ENCODE measurements around the gene CAPN5.

CAPN5 gene

DNA sequence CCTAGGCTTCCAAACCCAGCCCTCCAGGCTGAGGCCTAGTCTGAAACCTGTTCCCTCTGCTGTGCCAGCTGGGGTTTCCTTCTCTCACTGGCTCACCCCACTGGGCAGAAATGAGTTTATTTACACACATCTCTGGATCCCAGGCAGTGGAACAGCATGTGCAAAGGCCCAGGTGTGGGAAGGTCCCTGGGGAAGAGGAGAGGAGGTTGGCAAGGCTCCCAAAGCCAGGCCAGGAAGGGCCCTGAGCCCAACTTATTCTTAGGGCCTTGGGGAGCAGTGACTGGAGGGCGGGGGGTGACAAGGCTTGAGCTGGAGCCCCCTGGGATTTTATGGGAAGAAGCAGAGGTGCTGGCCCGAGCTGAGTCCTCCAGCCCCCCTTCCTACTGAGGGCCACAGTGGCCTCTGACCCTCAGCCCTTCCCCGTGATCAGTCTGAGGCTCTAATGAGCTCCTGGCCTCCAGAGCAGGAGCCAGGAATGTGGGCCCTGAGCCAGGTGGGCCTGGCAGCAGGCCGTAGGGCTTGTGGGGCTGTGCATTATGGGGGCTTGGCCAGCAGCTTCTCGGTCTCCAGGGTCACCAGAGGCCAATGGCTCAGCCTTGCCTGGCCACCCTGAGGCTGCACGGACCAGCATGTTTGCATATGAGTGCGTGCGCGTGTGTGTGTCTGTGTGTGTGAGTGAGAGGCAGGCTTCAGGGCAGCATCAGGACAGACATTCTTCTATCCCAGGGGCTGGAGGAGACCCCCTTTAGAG, 64.2 kb downstream of the CAPN5 start:
- Histone ChIP-seq H3K4me2 (peak overlapping the region; percentile 10 to 59 (median 44); a peak in 18 of 22 replicates), H3K9me3 (replicated peaks in 1 of 11) (peaks cover 0 to 11% (median 0%) of the 10 kb centered on the region in 11 experiments; a peak in 8 of 22 replicates), H3K9ac (peak overlapping the region in 4 of 11 experiments; percentile 11 to 33 (median 23); a peak in 2 of 22 replicates), H3K4me3 (no peak overlapping the region), H3K36me3 (no peaks in the 10 kb centered on the region), H4K20me1 (peaks cover 0 to 6% (median 0%) of the 10 kb centered on the region in 11 experiments; a peak in 2 of 22 replicates), H3K27ac (peak overlapping the region in 3 of 11 experiments; percentile 5 to 36 (median 11); a peak in 4 of 22 replicates), H3K4me1 (peaks cover 30 to 75% (median 64%) of the 10 kb centered on the region in 10 experiments), H3K27me3 (no peaks in the 10 kb centered on the region)
- TF ChIP-seq Cebpa-rat (IDR thresholded peaks at IDR 0.05) = no peak

DNA sequence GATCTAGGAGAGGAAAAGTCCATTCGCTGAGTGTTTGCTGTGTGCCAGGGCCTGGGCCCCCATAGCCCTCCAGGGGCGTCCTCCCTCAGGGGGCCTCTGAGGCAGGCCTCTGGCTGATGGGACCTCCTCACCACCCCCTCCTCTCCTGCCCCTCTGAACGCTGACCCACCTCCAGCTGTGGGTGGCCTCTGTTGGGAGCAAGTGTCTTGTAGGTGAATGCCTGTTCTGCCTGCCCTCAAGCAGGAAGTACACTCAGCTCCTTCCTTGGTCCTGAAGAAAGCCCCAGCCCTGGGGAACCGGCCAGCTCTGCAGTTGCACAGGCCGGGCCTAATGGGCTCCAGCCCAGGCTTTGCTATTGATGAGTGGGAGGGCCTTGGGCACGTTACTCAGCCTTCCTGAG, 64.8 kb downstream of the CAPN5 start:
- Histone ChIP-seq H4K20me1 (peaks cover 0 to 6% (median 0%) of the 10 kb centered on the region in 11 experiments; a peak in 2 of 22 replicates), H3K9me3 (replicated peaks in 1 of 11) (peaks cover 0 to 11% (median 0%) of the 10 kb centered on the region in 11 experiments; a peak in 8 of 22 replicates), H3K9ac (0 out of 22 replicates have a peak overlapping the region, but pooled peaks of 1 of the 11 experiments have one; percentile 15), H3K36me3 (no peaks in the 10 kb centered on the region), H3K27ac (peak overlapping the region in 2 of 11 experiments; percentile 5 to 36; a peak in 1 of 22 replicates), H3K27me3 (no peaks in the 10 kb centered on the region), H3K4me1 (peaks cover 37 to 75% (median 66%) of the 10 kb centered on the region in 10 experiments), H3K4me3 (no peak overlapping the region), H3K4me2 (peak overlapping the region; percentile 10 to 59 (median 44); a peak in 19 of 22 replicates)
- TF ChIP-seq Cebpa-rat (IDR thresholded peaks at IDR 0.05) = no peak

DNA sequence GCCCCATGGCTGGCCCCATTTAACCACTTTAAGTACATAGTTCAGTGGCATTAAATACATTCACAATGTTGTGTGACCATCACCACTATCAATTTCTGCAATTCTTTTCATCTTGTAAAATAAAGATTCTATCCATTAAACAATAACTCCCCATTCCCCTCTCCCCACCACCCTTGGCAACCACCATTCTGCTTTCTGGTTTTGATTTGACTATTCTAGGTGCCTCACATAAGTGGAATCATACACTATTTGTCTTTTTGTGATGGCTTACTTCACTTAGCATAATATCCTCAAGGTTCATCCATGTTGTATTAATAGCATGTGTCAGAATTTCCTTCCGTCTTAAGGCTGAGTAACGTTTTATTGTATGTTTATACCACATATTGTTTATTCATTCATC, 68.3 kb downstream of the CAPN5 start:
- no peak for TF ChIP-seq Cebpa-rat (IDR thresholded peaks at IDR 0.05)
- no peaks in the 10 kb centered on the region for H4K20me1 ChIP-seq
- no peak overlapping the region for H3K4me3 ChIP-seq
- H3K9me3 ChIP-seq (replicated peaks in 1 of 11) = peaks cover 0 to 11% (median 0%) of the 10 kb centered on the region in 11 experiments; a peak in 8 of 22 replicates
- no peak overlapping the region for H3K27ac ChIP-seq
- peak overlapping the region in 6 of 11 experiments; percentile 87 to 98 (median 94); a peak in 7 of 22 replicates for H3K4me2 ChIP-seq
- peaks cover 55 to 76% (median 72%) of the 10 kb centered on the region in 10 experiments for H3K4me1 ChIP-seq
- peaks cover 0 to 19% (median 8%) of the 10 kb centered on the region in 11 experiments; a peak in 11 of 22 replicates for H3K27me3 ChIP-seq
- H3K36me3 ChIP-seq = no peaks in the 10 kb centered on the region
- no peak overlapping the region for H3K9ac ChIP-seq

DNA sequence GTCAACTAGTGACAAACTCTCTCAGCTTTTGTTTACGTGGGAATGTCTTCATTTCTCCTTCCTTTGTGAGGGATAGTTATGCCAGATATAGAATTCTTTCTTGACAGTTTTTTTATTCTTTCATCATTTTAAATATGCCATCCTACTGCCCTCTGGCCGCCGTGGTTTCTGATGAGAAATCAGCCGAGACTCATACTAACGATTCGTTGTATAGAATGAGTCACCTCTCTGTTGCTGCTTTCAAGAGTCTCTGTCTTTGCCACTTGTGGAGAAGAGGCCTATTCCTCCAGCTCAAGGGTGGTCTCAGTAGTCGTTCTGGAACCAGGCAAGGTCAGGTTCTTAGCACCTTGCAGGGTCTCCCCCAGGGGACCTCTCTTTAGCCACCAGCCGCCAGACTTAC, 69.3 kb downstream of the CAPN5 start:
- peaks cover 0 to 11% (median 0%) of the 10 kb centered on the region in 11 experiments; a peak in 8 of 22 replicates for H3K9me3 ChIP-seq (replicated peaks in 1 of 11)
- H3K4me2 ChIP-seq = peak overlapping the region; percentile 49 to 98 (median 93)
- no peak for TF ChIP-seq Cebpa-rat (IDR thresholded peaks at IDR 0.05)
- H3K27me3 ChIP-seq = peaks cover 0 to 19% (median 8%) of the 10 kb centered on the region in 11 experiments; a peak in 11 of 22 replicates
- H3K4me1 ChIP-seq = peaks cover 65 to 76% (median 72%) of the 10 kb centered on the region in 10 experiments
- no peak overlapping the region for H3K4me3 ChIP-seq
- no peaks in the 10 kb centered on the region for H3K36me3 ChIP-seq
- H4K20me1 ChIP-seq = no peaks in the 10 kb centered on the region
- H3K9ac ChIP-seq = no peak overlapping the region; a peak in 1 of 22 replicates
- H3K27ac ChIP-seq = peak overlapping the region in 6 of 11 experiments; percentile 3 to 51 (median 30); a peak in 8 of 22 replicates

DNA sequence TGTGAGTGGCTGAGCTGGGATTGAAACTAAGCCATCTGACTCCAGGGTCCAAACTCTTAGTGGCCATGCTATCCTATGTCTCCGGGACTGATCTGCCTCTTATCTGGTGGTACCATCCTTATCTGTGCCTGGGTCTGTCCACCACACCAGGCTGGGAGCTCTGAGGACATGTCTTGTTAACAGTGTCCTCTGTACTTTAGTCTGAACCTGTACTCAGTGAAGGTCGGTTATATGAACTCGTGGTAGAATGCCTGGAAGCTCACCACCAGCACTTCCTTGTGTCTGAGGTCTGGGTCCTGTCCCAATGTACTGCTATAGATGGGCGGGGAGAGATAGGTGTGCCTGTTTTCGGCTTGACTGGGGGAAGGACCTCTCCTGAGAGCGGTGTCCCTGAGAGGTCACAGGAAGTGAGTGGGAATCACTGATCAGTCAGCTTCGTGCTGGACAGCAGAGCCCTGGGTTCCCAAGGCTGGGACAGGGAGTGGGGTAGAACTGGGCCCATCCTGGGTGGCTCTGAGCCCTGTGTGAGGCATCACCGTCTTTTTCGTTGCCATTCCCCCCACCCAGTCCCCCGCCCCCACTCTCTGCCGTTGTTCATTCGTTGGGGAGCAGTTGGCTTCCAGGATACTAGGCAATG, 70.1 kb downstream of the CAPN5 start:
- H3K27me3 ChIP-seq = peaks cover 0 to 19% (median 8%) of the 10 kb centered on the region in 11 experiments; a peak in 11 of 22 replicates

GRCh38 chr11:77137421-77137820, 70.7 kb downstream of the CAPN5 start:
- peak overlapping the region in 4 of 11 experiments; percentile 22 to 67 (median 64); a peak in 9 of 22 replicates for H3K9ac ChIP-seq
- H3K36me3 ChIP-seq = no peaks in the 10 kb centered on the region
- peak overlapping the region; percentile 49 to 98 (median 93) for H3K4me2 ChIP-seq
- peaks cover 0 to 7% (median 0%) of the 10 kb centered on the region in 11 experiments; a peak in 2 of 22 replicates for H4K20me1 ChIP-seq
- H3K9me3 ChIP-seq (replicated peaks in 1 of 11) = peaks cover 0 to 11% (median 0%) of the 10 kb centered on the region in 11 experiments; a peak in 8 of 22 replicates
- peak overlapping the region in 4 of 10 experiments; percentile 40 to 53 (median 48); a peak in 6 of 20 replicates for H3K4me3 ChIP-seq
- peaks cover 64 to 78% (median 73%) of the 10 kb centered on the region in 10 experiments for H3K4me1 ChIP-seq
- TF ChIP-seq Cebpa-rat (IDR thresholded peaks at IDR 0.05) = no peak
- peak overlapping the region in 2 of 11 experiments; percentile 39 to 44; a peak in 2 of 22 replicates for H3K27ac ChIP-seq
- H3K27me3 ChIP-seq = peaks cover 0 to 19% (median 8%) of the 10 kb centered on the region in 11 experiments; a peak in 11 of 22 replicates

More for the DNA sequence above, 70.1 kb downstream of the CAPN5 start:
- Histone ChIP-seq H3K9ac (no peak overlapping the region; a peak in 1 of 22 replicates), H4K20me1 (peaks cover 0 to 2% (median 0%) of the 10 kb centered on the region in 11 experiments; a peak in 1 of 22 replicates), H3K4me1 (peaks cover 62 to 76% (median 71%) of the 10 kb centered on the region in 10 experiments), H3K27ac (peak overlapping the region in 5 of 11 experiments; percentile 3 to 48 (median 20); a peak in 4 of 22 replicates), H3K4me2 (peak overlapping the region; percentile 49 to 98 (median 93)), H3K36me3 (no peaks in the 10 kb centered on the region), H3K4me3 (no peak overlapping the region), H3K9me3 (replicated peaks in 1 of 11) (peaks cover 0 to 11% (median 0%) of the 10 kb centered on the region in 11 experiments; a peak in 8 of 22 replicates)
- TF ChIP-seq Cebpa-rat (IDR thresholded peaks at IDR 0.05) = no peak

GRCh38 chr11:77138106-77138649, 71.4 kb downstream of the CAPN5 start:
- no peak for TF ChIP-seq Cebpa-rat (IDR thresholded peaks at IDR 0.05)
- Histone ChIP-seq H3K36me3 (no peaks in the 10 kb centered on the region), H4K20me1 (peaks cover 0 to 12% (median 0%) of the 10 kb centered on the region in 11 experiments; a peak in 3 of 22 replicates), H3K9ac (peak overlapping the region in 8 of 11 experiments; percentile 24 to 67 (median 54); a peak in 13 of 22 replicates), H3K27ac (peak overlapping the region in 4 of 11 experiments; percentile 1 to 48 (median 36); a peak in 6 of 22 replicates), H3K4me1 (peaks cover 70 to 81% (median 79%) of the 10 kb centered on the region in 10 experiments), H3K4me2 (peak overlapping the region; percentile 49 to 98 (median 93)), H3K27me3 (peaks cover 0 to 19% (median 8%) of the 10 kb centered on the region in 11 experiments; a peak in 11 of 22 replicates), H3K4me3 (peak overlapping the region in 9 of 10 experiments; percentile 30 to 53 (median 42); a peak in 18 of 20 replicates), H3K9me3 (replicated peaks in 1 of 11) (peaks cover 0 to 9% (median 0%) of the 10 kb centered on the region in 11 experiments; a peak in 8 of 22 replicates)

DNA sequence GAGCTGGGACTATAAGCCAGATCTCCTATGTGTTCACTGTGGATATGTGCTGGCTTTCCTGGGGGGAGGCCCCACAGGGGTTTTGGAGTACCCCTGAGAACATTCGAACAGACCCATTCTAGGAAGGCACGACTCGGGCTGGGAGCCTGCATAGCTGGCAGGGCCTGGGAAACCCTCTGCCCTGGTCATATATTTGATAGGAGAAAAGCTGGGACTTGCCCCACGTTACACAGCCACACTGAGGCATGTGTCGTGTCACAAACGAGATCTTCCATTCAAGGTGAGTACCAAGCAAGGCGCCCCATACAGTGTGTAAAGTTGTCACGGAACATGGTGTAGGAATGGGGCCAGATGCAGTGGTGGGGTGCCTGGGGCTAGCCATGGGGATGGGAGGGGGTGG, 72.4 kb downstream of the CAPN5 start:
- H3K9ac ChIP-seq = peak overlapping the region in 2 of 11 experiments; percentile 64 to 67; a peak in 2 of 22 replicates
- H3K4me1 ChIP-seq = peaks cover 70 to 90% (median 84%) of the 10 kb centered on the region in 10 experiments
- peaks cover 0 to 12% (median 0%) of the 10 kb centered on the region in 11 experiments; a peak in 3 of 22 replicates for H4K20me1 ChIP-seq
- TF ChIP-seq Cebpa-rat (IDR thresholded peaks at IDR 0.05) = no peak
- H3K36me3 ChIP-seq = no peaks in the 10 kb centered on the region
- peak overlapping the region; percentile 49 to 98 (median 93) for H3K4me2 ChIP-seq
- H3K4me3 ChIP-seq = no peak overlapping the region
- peaks cover 0 to 19% (median 8%) of the 10 kb centered on the region in 11 experiments; a peak in 11 of 22 replicates for H3K27me3 ChIP-seq
- H3K9me3 ChIP-seq (replicated peaks in 1 of 11) = no peaks in the 10 kb centered on the region
- H3K27ac ChIP-seq = peak overlapping the region in 1 of 11 experiments; percentile 62; a peak in 1 of 22 replicates
